Astrocyte of the spinal cord (primary cell): ENCODE measurements around the gene BMP8A.
"Not testable (repeated sequence)": the region's sequence is repeated elsewhere in the genome, so short reads cannot be mapped to it uniquely, and the experiment has no call there.

Source experiments
- DNase-seq: peaks from one replicate; pipeline ENCODE4 v3.0.0; 2011; ENCODE audit warnings: low read depth, low spot score
- H3K4me3 ChIP-seq: 2 replicates; pipeline ENCODE4 v1.5.1; 2011; ENCODE audit warnings: low read depth, mild to moderate bottlenecking, low read length, moderate library complexity
- in situ Hi-C: cut with HindIII; loops from 2 replicates; pipeline ENCODE4 v1.10.0; 2017; ENCODE audit warnings: low sequenced_read_pairs
- TF ChIP-seq, protein P1 (sequence below): IDR thresholded peaks from 2 replicates; pipeline ENCODE4 v1.5.1; 2012; ENCODE audit warnings: low read depth, mild to moderate bottlenecking, low read length, inconsistent platforms

The BMP8A gene

GRCh38 chr1:39470040-39470439 lies 21.4 kb upstream of the BMP8A start:
- TF ChIP-seq, protein P1, sequence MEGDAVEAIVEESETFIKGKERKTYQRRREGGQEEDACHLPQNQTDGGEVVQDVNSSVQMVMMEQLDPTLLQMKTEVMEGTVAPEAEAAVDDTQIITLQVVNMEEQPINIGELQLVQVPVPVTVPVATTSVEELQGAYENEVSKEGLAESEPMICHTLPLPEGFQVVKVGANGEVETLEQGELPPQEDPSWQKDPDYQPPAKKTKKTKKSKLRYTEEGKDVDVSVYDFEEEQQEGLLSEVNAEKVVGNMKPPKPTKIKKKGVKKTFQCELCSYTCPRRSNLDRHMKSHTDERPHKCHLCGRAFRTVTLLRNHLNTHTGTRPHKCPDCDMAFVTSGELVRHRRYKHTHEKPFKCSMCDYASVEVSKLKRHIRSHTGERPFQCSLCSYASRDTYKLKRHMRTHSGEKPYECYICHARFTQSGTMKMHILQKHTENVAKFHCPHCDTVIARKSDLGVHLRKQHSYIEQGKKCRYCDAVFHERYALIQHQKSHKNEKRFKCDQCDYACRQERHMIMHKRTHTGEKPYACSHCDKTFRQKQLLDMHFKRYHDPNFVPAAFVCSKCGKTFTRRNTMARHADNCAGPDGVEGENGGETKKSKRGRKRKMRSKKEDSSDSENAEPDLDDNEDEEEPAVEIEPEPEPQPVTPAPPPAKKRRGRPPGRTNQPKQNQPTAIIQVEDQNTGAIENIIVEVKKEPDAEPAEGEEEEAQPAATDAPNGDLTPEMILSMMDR = no peak
- H3K4me3 ChIP-seq = no peak overlapping the region
- in situ Hi-C loops = no loop called here
- DNase-seq = no peak

GRCh38 chr1:39472826-39473225 lies 18.6 kb upstream of the BMP8A start:
- H3K4me3 ChIP-seq = no peak overlapping the region
- DNase-seq = no peak
- in situ Hi-C loops = no loop called here
- TF ChIP-seq, protein P1 = no peak

DNA sequence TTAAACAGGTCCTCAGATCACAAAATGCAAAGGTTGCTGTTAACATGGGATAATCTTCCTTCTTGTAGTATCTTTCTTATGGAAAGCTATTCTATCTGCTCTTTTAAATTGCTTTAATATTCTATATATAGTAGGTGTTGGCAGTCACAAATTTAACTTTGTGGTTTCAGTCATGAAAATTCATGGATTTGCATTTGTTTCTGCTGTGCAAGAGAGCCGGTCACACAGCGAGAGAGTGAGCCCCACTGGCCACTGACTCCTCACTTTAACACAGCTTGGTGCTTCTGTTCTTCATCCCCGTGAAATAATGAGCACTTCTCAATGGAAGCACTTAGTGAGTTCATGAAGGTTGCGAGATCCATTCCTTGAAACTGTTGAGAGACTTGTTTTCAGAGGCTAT lies 18.1 kb upstream of the BMP8A start:
- TF ChIP-seq, protein P1 = no peak
- no peak for DNase-seq
- H3K4me3 ChIP-seq = no peak overlapping the region
- in situ Hi-C loops = no loop called here

DNA sequence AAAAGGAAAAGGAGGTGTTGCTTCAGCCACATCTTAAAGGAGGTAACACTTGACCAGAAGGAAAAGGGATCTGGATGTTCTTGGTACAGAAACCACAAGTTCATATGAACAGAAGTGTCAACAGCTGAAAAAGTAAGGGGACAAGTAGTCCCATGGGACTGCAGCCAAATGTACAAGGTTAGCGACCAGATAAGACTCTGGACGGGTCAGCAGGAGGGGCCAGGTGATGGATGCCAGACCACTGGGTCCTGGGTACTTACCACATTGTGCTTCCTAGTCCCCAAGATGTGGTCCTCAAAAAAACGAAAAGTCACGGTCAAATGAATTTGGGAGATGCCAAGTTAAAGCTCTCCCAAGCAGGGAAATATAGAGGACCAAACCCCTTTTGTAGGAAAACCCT lies 16.6 kb upstream of the BMP8A start:
- TF ChIP-seq, protein P1 = no peak
- no peak overlapping the region for H3K4me3 ChIP-seq
- in situ Hi-C loops = no loop called here
- DNase-seq = no peak

DNA sequence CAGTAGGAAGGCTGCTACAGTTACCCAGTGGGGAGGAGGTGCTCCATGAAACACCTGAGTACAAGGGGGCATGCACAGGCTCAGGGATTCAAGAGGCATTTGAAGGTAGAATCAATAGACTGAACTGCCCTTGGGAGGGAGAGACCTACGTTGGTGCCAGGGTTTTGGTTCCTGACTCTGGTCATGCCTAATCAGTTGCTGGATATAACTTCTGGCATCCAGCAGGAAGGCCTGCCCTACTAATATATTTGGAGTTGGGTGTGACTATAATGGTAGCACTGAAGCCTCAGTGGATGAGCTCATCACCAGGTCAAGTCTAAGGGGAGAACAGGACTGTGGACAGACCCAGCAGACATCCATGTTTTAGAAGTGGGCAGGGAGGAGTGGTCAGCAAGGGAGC lies 15.9 kb upstream of the BMP8A start:
- H3K4me3 ChIP-seq, DNase-seq, in situ Hi-C loops: not testable (repeated sequence)

GRCh38 chr1:39478126-39478915 lies 13.1 kb upstream of the BMP8A start:
- in situ Hi-C loops = no loop called here
- no peak for DNase-seq
- no peak overlapping the region for H3K4me3 ChIP-seq
- TF ChIP-seq, protein P1 = no peak

GRCh38 chr1:39481289-39481688 lies 10.1 kb upstream of the BMP8A start:
- in situ Hi-C loops = no loop called here
- no peak overlapping the region for H3K4me3 ChIP-seq
- DNase-seq = no peak
- TF ChIP-seq, protein P1 = no peak
